HEK293 (cell line): ENCODE measurements around the gene ARHGAP35.

Experiments used
- CTCF ChIA-PET: fragments of 350-600 bp; formaldehyde crosslinking; extraction: SDS; loops from one replicate; lab custom pipeline; 2021; ENCODE audit warnings: antibody characterized with exemption; lab: Yijun Ruan, JAX
- POLR2A ChIA-PET: fragments of 300-600 bp; formaldehyde crosslinking; extraction: SDS; loops from one replicate; lab custom pipeline; 2020; ENCODE audit warnings: antibody characterized with exemption, inconsistent platforms; lab: Yijun Ruan, JAX
- H3K27ac ChIP-seq: fragments of 200-500 bp; sonication (Bioruptor generic); 2 replicates; pipeline ENCODE4 v1.5.1; 2014; ENCODE audit warnings: low read depth, low read length, control low read depth, inconsistent platforms; ENCODE audit errors: extremely low read depth
- H3K36me3 ChIP-seq, 2 experiments: fragments of 200-500 bp in 1 of 2; sonication (Bioruptor generic) in 1 of 2; 1 replicate in 1 of 2; 2 replicates in 1 of 2; pipeline ENCODE4 v1.5.1; 2014 to 2017; ENCODE audit warnings: inconsistent platforms in 2 of 2, low read length in 2 of 2; ENCODE audit not compliant: control insufficient read depth in 2 of 2, insufficient read depth in 1 of 2
- H3K4me1 ChIP-seq: fragments of 200-500 bp; sonication (Bioruptor generic); 2 replicates; pipeline ENCODE4 v1.5.1; 2014; ENCODE audit warnings: mild to moderate bottlenecking, low read length, inconsistent platforms; ENCODE audit not compliant: control insufficient read depth, insufficient read depth
- H3K4me3 ChIP-seq: 2 replicates; pipeline ENCODE4 v1.5.1; 2011; ENCODE audit warnings: low read depth, mild to moderate bottlenecking, control low read depth, low read length, moderate library complexity
- H3K9me3 ChIP-seq: fragments of 200-500 bp; sonication (Bioruptor generic); 2 replicates; pipeline ENCODE4 v1.5.1; 2014; ENCODE audit warnings: low read depth, low read length, inconsistent platforms; ENCODE audit not compliant: control insufficient read depth, insufficient read depth
- BCL11A ChIP-seq: fragments of 450-650 bp; formaldehyde crosslinking; IDR thresholded peaks from 2 replicates; pipeline ENCODE4 v1.5.1; 2016; ENCODE audit warnings: low read depth, missing biosample characterization, missing genetic modification characterization
- EGR2 ChIP-seq: fragments of 450-650 bp; formaldehyde crosslinking; IDR thresholded peaks from 2 replicates; pipeline ENCODE4 v1.5.1; 2016; ENCODE audit warnings: low read depth, missing biosample characterization, missing genetic modification characterization
- FEZF1 ChIP-seq: fragments of 450-650 bp; formaldehyde crosslinking; IDR thresholded peaks from 2 replicates; pipeline ENCODE4 v1.5.1; 2016; ENCODE audit warnings: missing biosample characterization, missing genetic modification characterization
- KLF10 ChIP-seq: fragments of 450-650 bp; IDR thresholded peaks from 2 replicates; pipeline ENCODE4 v1.5.1; 2018; ENCODE audit warnings: missing biosample characterization, mild to moderate bottlenecking, missing genetic modification characterization
- KLF16 ChIP-seq: fragments of 450-650 bp; formaldehyde crosslinking; IDR thresholded peaks from 2 replicates; pipeline ENCODE4 v1.5.1; 2017; ENCODE audit warnings: missing biosample characterization, missing genetic modification characterization
- MZF1 ChIP-seq: fragments of 450-650 bp; formaldehyde crosslinking; IDR thresholded peaks from 2 replicates; pipeline ENCODE4 v1.5.1; 2017; ENCODE audit warnings: missing biosample characterization, missing genetic modification characterization, borderline replicate concordance
- PRDM1 ChIP-seq: fragments of 450-650 bp; formaldehyde crosslinking; IDR thresholded peaks from 2 replicates; pipeline ENCODE4; 2016; ENCODE audit warnings: missing biosample characterization, missing genetic modification characterization
- PRDM4 ChIP-seq: fragments of 450-650 bp; formaldehyde crosslinking; IDR thresholded peaks from 2 replicates; pipeline ENCODE4 v1.5.1; 2017; ENCODE audit warnings: missing biosample characterization, missing genetic modification characterization
- RBAK ChIP-seq: fragments of 450-650 bp; formaldehyde crosslinking; IDR thresholded peaks from 2 replicates; pipeline ENCODE4 v1.5.1; 2016; ENCODE audit warnings: missing biosample characterization, missing genetic modification characterization
- ZBTB17 ChIP-seq: fragments of 450-650 bp; formaldehyde crosslinking; IDR thresholded peaks from 2 replicates; pipeline ENCODE4 v1.5.1; 2016; ENCODE audit warnings: missing biosample characterization, missing genetic modification characterization
- ZBTB20 ChIP-seq: fragments of 450-650 bp; formaldehyde crosslinking; IDR thresholded peaks from 2 replicates; pipeline ENCODE4 v1.5.1; 2016; ENCODE audit warnings: missing biosample characterization, missing genetic modification characterization
- ZBTB48 ChIP-seq: fragments of 450-650 bp; formaldehyde crosslinking; IDR thresholded peaks from 2 replicates; pipeline ENCODE4 v1.5.1; 2016; ENCODE audit warnings: missing biosample characterization, missing genetic modification characterization
- ZBTB8A ChIP-seq: fragments of 450-650 bp; formaldehyde crosslinking; IDR thresholded peaks from 2 replicates; pipeline ENCODE4 v1.5.1; 2016; ENCODE audit warnings: missing biosample characterization, missing genetic modification characterization
- ZEB2 ChIP-seq: fragments of 450-650 bp; formaldehyde crosslinking; IDR thresholded peaks from 2 replicates; pipeline ENCODE4 v1.5.1; 2016; ENCODE audit warnings: missing biosample characterization, missing genetic modification characterization
- ZNF184 ChIP-seq: fragments of 450-650 bp; IDR thresholded peaks from 2 replicates; pipeline ENCODE4 v1.5.1; 2018; ENCODE audit warnings: missing biosample characterization, mild to moderate bottlenecking, missing genetic modification characterization
- ZNF26 ChIP-seq: fragments of 450-650 bp; formaldehyde crosslinking; IDR thresholded peaks from 2 replicates; pipeline ENCODE4 v1.5.1; 2016; ENCODE audit warnings: missing biosample characterization, missing genetic modification characterization
- ZNF266 ChIP-seq: fragments of 450-650 bp; formaldehyde crosslinking; IDR thresholded peaks from 2 replicates; pipeline ENCODE4 v1.5.1; 2016; ENCODE audit warnings: missing biosample characterization, missing genetic modification characterization, low read depth
- ZNF335 ChIP-seq: fragments of 450-650 bp; formaldehyde crosslinking; conservative IDR thresholded peaks from 2 replicates; pipeline ENCODE4 v1.5.1; 2016; ENCODE audit warnings: missing biosample characterization, missing genetic modification characterization
- ZNF366 ChIP-seq: fragments of 450-650 bp; formaldehyde crosslinking; conservative IDR thresholded peaks from 2 replicates; pipeline ENCODE4 v1.5.1; 2016; ENCODE audit warnings: missing biosample characterization, missing genetic modification characterization
- ZNF398 ChIP-seq: fragments of 450-650 bp; formaldehyde crosslinking; IDR thresholded peaks from 2 replicates; pipeline ENCODE4 v1.5.1; 2017; ENCODE audit warnings: missing biosample characterization, missing genetic modification characterization
- ZNF488 ChIP-seq: fragments of 450-650 bp; formaldehyde crosslinking; IDR thresholded peaks from 2 replicates; pipeline ENCODE4 v1.5.1; 2016; ENCODE audit warnings: missing biosample characterization, missing genetic modification characterization
- ZNF596 ChIP-seq: fragments of 450-650 bp; IDR thresholded peaks from 2 replicates; pipeline ENCODE4 v1.5.0; 2018; ENCODE audit warnings: missing biosample characterization, mild to moderate bottlenecking, missing genetic modification characterization, moderate library complexity
- ZNF623 ChIP-seq: fragments of 450-650 bp; formaldehyde crosslinking; IDR thresholded peaks from 2 replicates; pipeline ENCODE4 v1.5.1; 2016; ENCODE audit warnings: missing biosample characterization, missing genetic modification characterization
- ZNF677 ChIP-seq: fragments of 450-650 bp; IDR thresholded peaks from 2 replicates; pipeline ENCODE4 v1.5.0; 2018; ENCODE audit warnings: missing biosample characterization, mild to moderate bottlenecking, missing genetic modification characterization, moderate library complexity
- ZNF692 ChIP-seq: fragments of 450-650 bp; formaldehyde crosslinking; IDR thresholded peaks from 2 replicates; pipeline ENCODE4 v1.5.1; 2016; ENCODE audit warnings: missing biosample characterization, missing genetic modification characterization

Gene ARHGAP35

GRCh38 chr19:46862974-46863632, 2.3 kb downstream of the ARHGAP35 start:
- Histone ChIP-seq H3K27ac (peak overlapping the region; percentile 63), H3K4me1 (peaks cover 44% of the 10 kb centered on the region), H3K36me3 (no peaks in the 10 kb centered on the region), H3K4me3 (peak overlapping the region; percentile 76), H3K9me3 (no peaks in the 10 kb centered on the region)
- TF ChIP-seq ZNF398 (tag by site-specific recombination) (peak; percentile 88), ZBTB17 (peak; percentile 98), ZBTB48 (peak; percentile 13; the same call in 1 of the 2 replicates), BCL11A (tag by site-specific recombination) (no peak), ZNF623 (no peak), ZNF677 (tag by site-specific recombination) (no peak), PRDM1 (tag by site-specific recombination) (peak; percentile 53), ZBTB8A (0 out of 2 replicates have a peak, but pooled peaks have one; percentile 15), ZEB2 (no peak), ZNF488 (tag by site-specific recombination) (0 out of 2 replicates have a peak, but pooled peaks have one; percentile 31), ZNF366 (peak; percentile 42), ZNF596 (tag by site-specific recombination) (0 out of 2 replicates have a peak, but pooled peaks have one; percentile 32), KLF16 (no peak), PRDM4 (tag by site-specific recombination) (no peak), MZF1 (peak; percentile 73)
- POLR2A ChIA-PET: interaction anchor here (0.6 to 1.8 kb wide), 8 partner anchors 12 to 1778 kb away, joined by 3 to 7 read pairs (median 4); partner anchors contain the start of gene AP2S1
- CTCF ChIA-PET: interaction anchor here (0.6 to 1.6 kb wide), 11 partner anchors 10 to 378 kb away, joined by 3 to 6 read pairs (median 4); partner anchors contain the start of gene AP2S1

- Histone ChIP-seq H3K4me3 (peak overlapping the region; percentile 31), H3K4me1 (peaks cover 48% of the 10 kb centered on the region), H3K36me3 (peaks cover 0 to 3% of the 10 kb centered on the region in 2 experiments; a peak in 1 of 3 replicates), H3K9me3 (no peaks in the 10 kb centered on the region), H3K27ac (peak overlapping the region; percentile 63)
- ChIA-PET POLR2A (interaction anchor here (0.5 to 1.8 kb wide), 9 partner anchors 11 to 1777 kb away, joined by 3 to 7 read pairs (median 4); partner anchors contain the start of gene AP2S1), CTCF (interaction anchor here (0.8 to 1.6 kb wide), 8 partner anchors 9 to 149 kb away, joined by 3 to 6 read pairs (median 4); no protein-coding TSS in a partner anchor)
- peak; percentile 47; the same call in 1 of the 2 replicates for TF ChIP-seq ZNF692
- 0 out of 2 replicates have a peak, but pooled peaks have one; percentile 37 for TF ChIP-seq ZNF596 (tag by site-specific recombination)
- no peak for TF ChIP-seq ZNF266 (tag by site-specific recombination)
- peak; percentile 50 for TF ChIP-seq ZNF335 (tag by site-specific recombination)
- TF ChIP-seq ZNF184: no peak
- peak; percentile 86 for TF ChIP-seq ZBTB20 (tag by site-specific recombination)
- TF ChIP-seq EGR2 (tag by site-specific recombination): peak; percentile 28; the same call in 1 of the 2 replicates
- peak; percentile 74; the same call in 1 of the 2 replicates for TF ChIP-seq KLF10 (tag by site-specific recombination)
- TF ChIP-seq RBAK (tag by site-specific recombination): no peak
- no peak for TF ChIP-seq ZNF26 (tag by site-specific recombination)
- TF ChIP-seq FEZF1 (tag by site-specific recombination): peak; percentile 82
These were observed 3.2 kb downstream of the ARHGAP35 start for GRCh38 chr19:46863818-46864629.
